GM12864 (cell line): ENCODE measurements around the gene MLYCD.

Experiments used
- DNase-seq: peaks from one replicate; pipeline ENCODE4 v3.0.0-alpha.2; 2011; ENCODE audit warnings: low read depth
- H3K4me3 ChIP-seq: 2 replicates; pipeline ENCODE4 v1.5.1; 2011; ENCODE audit warnings: mild to moderate bottlenecking, low read depth, low read length, control low read depth
- CTCF ChIP-seq: IDR thresholded peaks from 2 replicates; pipeline ENCODE4 v1.5.1; 2011; ENCODE audit warnings: low read depth, mild to moderate bottlenecking, moderate library complexity, low read length, control low read depth, inconsistent platforms; ENCODE audit errors: missing control alignments

MLYCD gene

GRCh38 chr16:83956336-83957289, 57.7 kb downstream of the MLYCD start:
- DNase-seq = peak; percentile 31
- TF ChIP-seq CTCF = peak; percentile 98
- H3K4me3 ChIP-seq = no peak overlapping the region

DNA sequence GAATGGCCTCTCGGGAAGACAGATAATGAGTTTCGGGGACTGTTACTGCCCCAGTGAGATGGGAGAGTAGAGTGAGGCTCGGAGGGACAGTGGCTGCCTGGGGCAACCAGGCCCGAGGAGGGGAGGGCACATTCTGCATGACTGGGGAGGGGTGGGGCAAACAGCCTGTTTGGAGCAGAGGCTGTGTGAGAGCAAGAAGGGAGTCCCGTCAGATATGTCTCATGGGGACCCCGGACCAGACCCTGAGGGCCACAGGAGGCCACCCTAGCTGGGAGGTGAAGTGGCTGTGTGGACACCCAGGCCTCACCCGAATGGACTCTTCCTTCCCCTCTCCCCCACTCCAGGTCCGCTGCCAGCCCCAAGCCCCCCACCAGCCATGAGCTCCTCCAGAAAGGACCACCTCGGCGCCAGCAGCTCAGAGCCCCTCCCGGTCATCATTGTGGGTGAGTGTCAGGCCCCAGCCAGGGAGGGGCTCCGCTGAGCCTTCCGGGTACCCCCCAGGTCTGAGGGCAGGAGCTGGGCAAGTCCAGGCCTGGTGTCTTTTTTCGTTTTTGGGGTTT, 58.5 kb downstream of the MLYCD start:
- no peak for TF ChIP-seq CTCF
- DNase-seq = no peak
- H3K4me3 ChIP-seq = no peak overlapping the region

DNA sequence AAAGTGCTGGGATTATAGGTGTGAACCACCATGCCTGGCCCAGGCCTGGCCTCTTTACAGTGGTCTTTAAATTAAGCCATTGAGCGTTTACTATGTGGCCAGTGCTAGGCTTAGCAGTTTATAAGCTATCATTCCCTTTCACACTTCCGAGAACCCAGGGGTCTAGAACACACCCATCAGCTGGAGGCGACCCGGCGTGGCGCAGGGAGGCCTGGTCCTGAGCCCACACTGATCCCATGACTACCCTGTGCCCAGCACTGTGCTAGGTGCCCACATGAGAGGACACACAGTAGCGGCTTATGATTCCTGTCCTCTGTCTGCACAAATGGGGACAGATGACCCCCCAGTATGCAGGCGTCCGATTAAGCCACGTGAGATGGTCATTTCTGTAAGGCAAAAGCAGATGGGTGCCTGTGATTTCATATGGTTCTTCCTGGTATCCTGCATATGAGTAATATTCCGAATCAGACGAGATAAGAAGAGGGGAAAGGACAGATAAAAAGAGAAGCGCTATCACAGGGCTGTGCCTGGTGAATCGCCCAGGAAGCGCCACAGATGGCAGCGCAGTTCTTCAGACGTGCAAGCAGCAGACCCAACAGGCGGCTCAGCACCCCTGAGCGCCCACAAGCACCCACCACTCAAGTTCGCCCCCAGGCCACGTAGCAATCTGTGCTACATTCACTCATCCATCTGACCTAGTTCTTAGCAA, 59.4 kb downstream of the MLYCD start:
- no peak for TF ChIP-seq CTCF
- DNase-seq = no peak
- H3K4me3 ChIP-seq = no peak overlapping the region

- DNase-seq = no peak
- no peak for TF ChIP-seq CTCF
- no peak overlapping the region for H3K4me3 ChIP-seq
Observed at GRCh38 chr16:83958846-83959565, 60.1 kb downstream of the MLYCD start.

DNA sequence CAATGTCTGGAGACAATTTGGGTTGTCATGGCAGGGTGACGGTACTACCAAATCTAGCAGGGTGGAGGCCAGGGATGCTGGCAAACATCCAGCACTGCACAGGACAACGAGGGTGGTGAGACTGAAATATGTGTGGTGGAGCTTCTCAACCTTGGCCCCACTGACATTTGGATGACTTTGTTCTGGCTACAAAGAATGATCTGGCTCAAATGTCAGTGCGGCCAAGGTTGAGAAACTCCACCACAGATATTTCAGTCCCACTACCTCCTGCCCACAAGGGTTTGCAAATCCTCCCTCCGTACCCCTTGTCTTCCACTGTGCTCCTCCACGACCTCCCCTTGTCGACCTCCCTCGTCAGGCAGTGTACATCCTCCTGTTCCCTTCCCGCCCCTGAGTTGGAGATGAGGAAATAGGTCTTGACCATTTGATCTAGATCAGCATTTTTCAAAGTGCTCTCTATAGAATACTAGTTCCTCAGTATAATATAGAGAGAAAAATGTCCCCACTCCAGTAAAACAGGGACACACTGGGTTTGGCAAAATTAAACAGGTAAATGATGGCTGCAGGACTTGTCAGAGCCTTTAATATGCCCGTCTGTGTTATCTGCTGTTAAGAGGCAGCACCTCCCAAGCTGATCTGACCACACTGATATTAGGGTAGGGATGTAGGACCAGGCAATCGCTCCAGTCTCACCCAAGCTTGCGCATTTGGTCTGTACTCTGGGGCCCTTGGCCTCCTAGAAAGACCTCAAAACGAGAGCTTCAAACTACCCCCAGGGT, 60.9 kb downstream of the MLYCD start:
- TF ChIP-seq CTCF = no peak
- H3K4me3 ChIP-seq = no peak overlapping the region
- no peak for DNase-seq
